GM18870 (cell line): ENCODE measurements around the gene ACTA1.
A peak's percentile ranks its signal among the peaks of the same experiment; 100 is the strongest.
"Not testable (repeated sequence)": the region's sequence is repeated elsewhere in the genome, so short reads cannot be mapped to it uniquely, and the experiment has no call there.

Experiments used
- ATAC-seq: cut with Tn5 transposase; IDR thresholded peaks from one replicate; pipeline ENCODE4 v1.9.1; 2021; ENCODE audit warnings: moderate library complexity; ENCODE audit not compliant: unreplicated experiment

Gene ACTA1

DNA sequence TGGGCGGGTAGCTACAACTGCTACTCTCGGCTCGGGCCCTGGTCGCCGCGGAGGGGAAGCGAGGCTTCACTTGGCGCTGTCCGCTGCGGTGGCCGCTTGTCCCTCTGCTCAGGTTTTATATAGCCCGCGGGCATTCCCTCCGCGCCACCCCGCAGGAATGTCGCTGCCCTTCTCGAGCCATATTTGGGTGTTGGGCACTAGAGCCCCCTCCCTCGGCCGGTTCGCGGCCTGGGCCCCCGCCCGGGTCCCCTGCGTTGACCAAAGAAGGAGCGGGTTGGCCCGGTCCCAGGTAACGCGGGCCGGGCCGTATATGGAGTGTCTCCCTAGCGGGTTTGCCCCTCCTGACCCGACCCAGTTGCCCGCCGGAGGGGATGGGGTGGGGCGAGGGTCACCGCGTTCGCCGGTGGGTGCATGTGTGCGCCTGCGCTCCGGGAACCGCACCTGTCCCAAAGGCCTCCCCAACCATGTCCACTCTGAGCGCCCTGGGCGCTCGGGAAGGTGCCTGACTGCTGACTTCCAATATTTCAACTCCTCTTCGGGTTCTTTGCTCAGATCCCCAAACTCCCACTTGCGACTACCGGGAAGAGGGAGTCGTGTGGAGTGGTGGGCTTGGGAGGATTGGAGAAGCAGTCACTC lies at the start of gene ACTA1:
ACTA1 (minus strand) TSS at position 90 of the 636 bp plus-strand sequence. CDS start 979 bp downstream, outside the sequence.
- no peak for ATAC-seq

DNA sequence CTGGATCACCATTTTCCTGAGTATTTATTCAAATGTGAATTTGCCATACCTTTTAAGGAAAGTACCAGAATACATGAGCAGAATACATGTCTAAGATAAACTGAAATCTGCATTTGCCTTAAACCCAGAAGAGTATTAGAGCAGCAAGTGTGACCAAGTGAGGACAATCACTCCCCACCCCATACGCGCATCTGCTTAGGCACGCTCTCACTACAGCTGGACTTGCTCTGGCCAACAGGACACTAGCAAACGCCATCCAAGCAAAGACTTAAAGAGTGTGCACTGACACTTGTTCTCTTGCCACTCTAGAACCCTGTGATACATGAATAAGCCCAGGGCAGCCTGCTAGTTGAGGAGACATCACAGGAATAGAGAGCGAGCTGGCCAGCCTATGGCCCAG lies 48.6 kb upstream of the ACTA1 start:
- ATAC-seq = no peak

DNA sequence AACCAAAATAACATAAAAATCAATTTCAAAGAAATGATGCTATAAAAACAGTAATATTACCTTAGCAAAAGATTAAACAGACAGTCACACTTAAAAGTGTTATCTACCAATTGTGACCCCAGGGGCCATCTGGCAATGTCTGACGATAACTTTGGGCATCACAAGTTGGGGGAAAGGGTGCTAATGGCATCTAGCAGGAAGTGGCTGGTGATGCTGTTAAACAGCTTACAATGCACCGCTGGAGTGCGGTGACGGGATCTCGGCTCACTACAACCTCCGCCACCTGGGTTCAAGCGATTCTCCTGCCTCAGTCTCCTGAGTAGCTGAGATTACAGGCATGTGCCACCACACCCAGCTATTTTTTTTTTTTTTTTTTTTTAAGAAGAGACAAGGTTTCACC lies 46.6 kb upstream of the ACTA1 start:
- no peak for ATAC-seq

DNA sequence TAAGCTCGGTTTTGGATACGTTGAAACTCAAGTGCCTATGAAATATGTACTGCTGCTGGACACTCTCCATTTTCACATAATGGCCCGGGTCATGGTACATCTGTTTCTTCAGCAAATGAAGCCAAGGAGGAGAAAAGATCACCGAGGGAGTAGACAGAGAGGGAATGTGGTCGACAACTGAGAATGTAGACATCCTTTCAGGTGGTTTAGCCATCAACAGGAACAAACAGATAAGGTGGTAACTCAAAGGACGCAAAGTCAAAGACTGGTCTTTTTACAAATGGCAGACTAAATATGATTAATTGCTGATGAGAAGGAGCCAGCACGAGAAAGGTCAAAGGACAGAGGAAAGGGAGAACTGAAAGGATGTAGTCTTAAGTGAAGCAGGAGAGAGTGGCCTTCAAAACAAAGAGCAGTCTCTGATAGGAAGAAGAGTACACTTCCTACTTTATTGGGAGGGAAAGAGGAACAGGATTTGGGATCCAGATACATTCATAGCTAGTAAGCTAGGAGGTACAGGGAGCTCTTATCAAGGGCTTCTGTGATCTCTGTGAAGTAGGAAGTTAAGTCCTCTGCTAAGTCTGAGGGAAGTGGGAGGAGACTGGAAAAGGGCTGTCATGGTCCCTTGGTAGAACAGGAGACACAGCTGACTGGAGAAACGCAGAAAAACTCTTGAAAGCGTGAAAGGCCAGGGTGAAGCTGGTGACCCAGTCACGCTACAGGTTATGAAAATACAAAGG lies 45.9 kb upstream of the ACTA1 start:
- peak; percentile 58 for ATAC-seq

DNA sequence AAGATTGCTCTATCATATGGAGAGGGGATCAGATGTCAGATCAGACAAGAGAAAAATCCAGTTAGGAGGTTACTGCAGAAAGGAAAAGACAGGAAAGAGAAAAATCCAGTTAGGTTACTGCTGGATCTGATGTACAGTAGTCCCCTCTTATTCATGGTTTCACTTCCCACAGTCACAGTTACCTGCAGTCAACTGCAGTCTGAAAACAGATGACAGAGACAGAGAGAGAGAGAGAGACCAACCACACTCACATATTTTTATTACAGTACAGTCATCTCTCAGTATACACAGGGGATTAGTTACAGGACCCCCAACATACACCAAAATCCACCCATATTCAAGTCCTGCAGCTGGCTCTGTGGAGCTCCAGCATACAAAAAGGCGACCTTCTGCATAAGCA lies 45.0 kb upstream of the ACTA1 start:
- ATAC-seq = peak; percentile 57

GRCh38 chr1:229475859-229476258 lies 42.0 kb upstream of the ACTA1 start:
- not testable (repeated sequence) for ATAC-seq

DNA sequence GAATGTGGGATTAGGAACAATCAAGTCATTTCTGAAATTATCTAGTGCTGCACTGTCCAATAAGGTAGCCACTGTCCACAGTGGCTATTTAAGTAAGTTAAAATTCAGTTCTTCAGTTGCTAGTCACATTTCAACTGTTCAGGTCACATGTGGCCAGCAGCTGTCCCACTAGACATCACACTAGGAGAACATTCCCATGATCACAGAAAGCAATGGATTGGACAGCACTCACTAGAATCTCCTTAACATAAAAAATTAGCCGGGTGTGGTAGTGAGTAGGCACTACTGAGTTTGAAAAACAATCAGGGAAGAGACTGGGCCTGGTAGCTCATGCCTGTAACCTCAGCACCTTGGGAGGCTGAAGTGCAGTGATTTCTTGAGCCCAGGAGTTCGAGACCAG lies 40.6 kb upstream of the ACTA1 start:
- no peak for ATAC-seq

DNA sequence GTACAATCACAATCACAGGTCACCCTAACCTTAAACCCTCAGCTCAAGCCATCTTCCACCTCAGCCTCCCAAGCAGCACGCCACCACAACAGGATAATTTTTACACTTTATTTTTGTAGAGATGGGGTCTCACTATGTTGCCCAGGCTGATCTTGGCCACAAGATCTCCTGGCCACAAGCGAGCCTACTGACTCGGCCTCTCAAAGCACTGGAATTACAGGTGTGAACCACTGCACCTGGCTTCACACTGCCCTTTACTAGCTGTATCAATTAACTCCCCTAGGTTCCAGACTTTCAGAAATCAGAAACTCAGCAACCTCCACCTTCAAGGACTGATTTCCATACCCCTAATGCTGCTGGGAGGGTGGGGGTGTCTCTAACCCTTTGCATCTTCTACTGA lies 37.3 kb upstream of the ACTA1 start:
- no peak for ATAC-seq

GRCh38 chr1:229470406-229471043 lies 36.6 kb upstream of the ACTA1 start:
- no peak for ATAC-seq

DNA sequence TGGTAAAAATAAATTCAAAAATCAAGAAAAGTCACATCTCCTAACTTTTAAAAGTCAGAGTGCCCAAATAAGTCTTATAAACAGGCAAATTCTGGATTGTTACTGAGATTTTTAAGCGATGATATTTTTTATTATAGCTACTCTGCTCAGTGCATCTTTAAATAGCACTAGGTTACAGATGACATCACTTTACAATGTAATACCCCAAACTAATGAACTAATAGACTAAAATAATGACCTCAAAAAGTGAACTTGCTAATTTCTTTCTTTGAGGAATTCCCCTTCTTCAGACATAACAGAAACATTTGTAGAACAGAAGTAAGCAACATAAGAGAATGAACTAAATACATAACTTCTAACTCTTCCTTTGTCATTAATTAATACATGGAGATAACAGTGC lies 33.0 kb upstream of the ACTA1 start:
- ATAC-seq = no peak

- no peak for ATAC-seq
Observed at GRCh38 chr1:229464672-229465071, 30.8 kb upstream of the ACTA1 start.

GRCh38 chr1:229461032-229461668 lies 27.3 kb upstream of the ACTA1 start:
- ATAC-seq = no peak

DNA sequence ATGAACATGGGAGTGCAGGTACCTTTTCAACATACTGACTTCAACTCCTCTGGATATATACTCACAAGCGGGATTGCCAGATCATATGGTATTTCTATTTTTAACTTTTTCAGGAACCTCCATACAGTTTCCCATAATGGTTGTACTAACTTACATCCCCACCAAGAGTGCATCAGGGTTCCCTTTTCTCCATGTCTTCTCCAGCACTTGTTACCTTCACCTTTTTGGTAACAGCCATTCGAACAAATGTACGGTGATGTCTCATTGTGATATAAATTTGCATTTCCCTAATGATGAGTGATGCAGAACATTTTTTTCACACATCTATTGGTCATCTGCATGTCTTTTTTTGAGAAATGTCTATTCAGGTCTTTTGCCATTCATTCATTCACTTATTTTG lies 25.9 kb upstream of the ACTA1 start:
- no peak for ATAC-seq

GRCh38 chr1:229457436-229457835 lies 23.5 kb upstream of the ACTA1 start:
- ATAC-seq = no peak

- ATAC-seq = no peak
Observed at GRCh38 chr1:229456016-229456415, 22.1 kb upstream of the ACTA1 start.

DNA sequence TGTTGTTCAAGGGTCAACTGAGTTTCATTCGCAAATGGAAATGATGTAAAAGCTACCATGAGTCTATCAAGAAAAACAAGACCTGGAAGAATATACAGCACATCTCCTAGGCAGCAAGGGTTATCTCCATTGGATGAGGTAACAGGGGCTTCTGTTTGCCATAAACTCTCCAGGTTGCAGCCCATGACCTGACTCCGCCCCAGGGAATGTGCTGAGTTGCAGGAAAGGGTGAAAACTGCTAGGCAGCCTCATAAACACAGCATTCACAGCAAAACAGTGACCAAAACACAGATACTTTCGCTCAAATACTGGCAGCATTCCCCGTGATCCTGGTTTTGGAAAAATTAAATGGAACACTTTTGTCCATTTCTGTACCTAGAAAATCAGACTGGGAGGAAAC lies 20.2 kb upstream of the ACTA1 start:
- no peak for ATAC-seq

GRCh38 chr1:229452956-229453801 lies 19.3 kb upstream of the ACTA1 start:
- no peak for ATAC-seq

GRCh38 chr1:229448845-229449244 lies 15.0 kb upstream of the ACTA1 start:
- ATAC-seq = no peak

- ATAC-seq = no peak
Observed at GRCh38 chr1:229448354-229448753, 14.5 kb upstream of the ACTA1 start.

DNA sequence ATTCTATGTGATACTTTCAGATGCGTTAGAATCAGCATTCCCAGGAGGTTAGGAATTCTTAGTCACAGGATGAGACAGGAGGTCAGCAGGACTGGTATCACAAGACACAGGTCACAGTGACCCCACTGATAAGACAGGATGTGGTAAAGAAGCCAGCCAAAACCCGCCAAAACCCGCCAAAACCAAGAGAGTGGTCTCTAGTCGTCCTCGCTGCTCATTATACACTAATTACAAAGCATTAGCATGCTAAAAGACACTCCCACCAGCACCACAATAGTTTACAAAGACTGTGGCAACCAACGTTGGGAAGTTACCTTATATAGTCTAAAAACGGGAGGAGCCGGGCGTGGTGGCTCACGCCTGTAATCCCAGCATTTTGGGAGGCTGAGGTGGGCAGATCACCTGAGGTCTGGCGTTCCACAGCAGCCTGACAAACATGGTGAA lies 13.9 kb upstream of the ACTA1 start:
- ATAC-seq = no peak

DNA sequence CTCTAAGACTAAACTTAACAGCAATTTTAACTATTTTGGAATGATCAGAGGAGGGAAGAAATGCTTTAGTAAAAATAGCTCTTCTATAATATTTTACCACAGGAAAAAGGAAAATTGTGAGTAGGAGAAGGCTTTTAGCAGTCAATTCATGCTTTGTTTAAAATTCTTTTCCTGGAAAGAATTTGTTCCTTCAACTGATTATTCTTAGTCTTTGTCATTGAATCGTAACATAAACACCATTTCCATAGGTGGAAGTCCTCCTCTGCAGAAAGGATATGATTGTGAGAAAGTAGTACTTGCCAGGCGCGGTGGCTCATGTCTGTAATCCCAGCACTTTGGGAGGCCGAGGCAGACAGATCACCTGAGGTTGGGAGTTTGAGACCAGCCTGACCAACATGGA lies 11.9 kb upstream of the ACTA1 start:
- ATAC-seq = no peak
